ENCODE measurements around the gene RASAL1.

Gene RASAL1

DNA sequence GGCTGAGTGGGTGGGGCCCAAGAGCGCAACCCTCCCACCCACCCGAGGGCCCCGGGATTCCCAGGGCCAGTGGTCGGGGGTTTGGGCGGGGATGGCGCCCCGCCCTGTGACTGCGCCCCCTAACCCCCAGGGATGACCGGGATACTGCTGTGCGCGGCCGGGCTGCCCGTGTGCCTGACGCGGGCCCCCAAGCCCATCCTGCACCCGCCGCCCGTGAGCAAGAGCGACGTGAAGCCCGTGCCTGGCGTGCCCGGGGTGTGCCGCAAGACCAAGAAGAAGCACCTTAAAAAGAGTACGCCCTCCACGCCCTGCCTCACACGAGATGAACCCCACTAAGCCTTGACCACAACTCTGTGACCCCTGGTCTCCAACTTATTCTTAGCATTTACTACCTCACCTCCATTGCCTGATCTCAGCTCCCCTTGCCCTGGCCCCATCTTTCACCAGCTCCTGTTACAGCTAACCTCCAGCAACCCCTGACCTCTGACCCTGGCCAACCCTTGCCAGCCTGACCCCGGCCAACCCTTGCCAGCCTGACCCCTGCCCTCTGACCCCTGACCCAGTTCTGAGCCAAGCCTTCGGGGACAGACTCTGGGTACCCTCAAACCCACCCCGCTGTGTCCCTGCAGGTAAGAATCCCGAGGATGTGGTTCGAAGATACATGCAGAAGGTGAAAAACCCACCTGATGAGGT is 42.0 kb downstream of the RASAL1 start:
- DNase-seq: no peak

DNA sequence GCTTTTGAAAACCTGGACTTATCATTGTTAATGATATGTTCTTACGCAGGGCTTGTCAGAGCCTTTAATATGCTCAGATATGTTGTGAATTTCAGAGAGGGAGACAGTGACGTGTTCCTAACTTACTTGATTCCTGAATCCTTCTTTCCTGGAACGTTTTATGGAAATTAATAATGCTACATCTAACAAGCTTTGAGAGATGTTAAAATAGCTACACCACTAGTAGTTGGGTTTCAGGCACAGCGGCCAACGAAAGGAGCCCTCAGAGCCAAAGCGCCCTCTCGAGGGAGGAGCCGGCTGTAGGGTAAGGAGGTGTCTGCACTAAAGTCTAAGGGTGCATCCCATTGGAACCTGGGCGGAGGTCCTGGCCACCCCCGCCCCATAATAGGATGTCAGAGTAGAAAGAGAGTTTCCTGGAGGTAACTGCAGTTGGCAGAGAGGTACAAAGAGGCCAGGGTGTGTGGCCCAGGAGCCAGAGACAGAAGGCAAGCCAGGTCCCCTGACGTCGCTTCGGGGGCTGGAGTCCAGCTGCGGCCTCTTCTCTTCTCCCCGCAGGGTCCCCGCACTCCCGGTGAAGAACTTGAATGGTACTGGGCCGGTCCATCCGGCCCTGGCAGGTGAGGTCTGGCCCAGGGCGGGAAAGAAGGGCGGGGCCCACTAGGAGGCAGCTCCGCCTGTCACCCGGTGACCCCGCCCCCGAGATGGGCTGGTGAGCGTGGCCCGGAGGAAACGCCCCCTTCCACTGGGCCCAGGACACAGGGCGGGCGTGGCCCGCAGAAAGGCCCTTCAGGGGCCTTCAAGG is 42.8 kb downstream of the RASAL1 start:
- DNase-seq: no peak

DNA sequence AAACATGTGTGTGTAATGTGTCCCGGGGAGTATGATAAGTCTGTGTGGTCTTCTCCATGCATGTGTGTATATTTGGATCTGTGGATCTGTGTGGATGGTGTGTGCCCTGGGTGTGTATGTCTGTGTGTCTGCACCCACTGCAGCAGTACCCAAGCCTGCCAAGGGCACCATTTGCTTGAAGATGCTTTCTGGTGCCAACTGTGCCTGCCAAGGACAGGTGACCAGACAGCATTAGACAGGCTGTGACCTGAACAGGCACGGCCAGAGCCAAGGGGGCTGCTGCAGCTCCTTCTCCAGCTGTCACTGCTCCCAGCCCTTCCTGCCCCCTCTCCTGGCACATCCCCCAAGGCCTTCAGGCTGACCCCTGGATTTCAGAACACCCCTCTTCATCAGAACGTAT is 44.1 kb downstream of the RASAL1 start:
- no peak for DNase-seq

DNA sequence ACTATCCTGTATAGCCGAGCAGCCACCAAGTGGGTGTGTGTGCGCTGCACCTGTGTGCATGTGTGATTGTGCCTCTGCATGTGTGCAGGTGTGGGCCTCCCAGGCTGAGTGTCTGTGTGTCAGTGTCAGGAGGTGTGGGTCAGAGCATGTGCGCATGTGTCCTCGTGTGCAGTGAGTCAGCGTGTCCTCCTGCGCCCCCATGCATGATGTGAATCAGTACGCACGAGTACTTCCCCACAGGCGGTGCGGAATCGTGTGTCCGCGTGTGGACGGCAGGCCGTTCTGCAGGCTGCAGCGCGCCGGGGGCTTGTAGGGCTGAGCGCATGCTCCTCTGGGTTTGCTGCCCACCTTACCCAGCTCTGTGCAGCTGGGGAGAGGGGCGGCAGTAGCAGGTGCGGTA is 44.8 kb downstream of the RASAL1 start:
- DNase-seq: no peak

DNA sequence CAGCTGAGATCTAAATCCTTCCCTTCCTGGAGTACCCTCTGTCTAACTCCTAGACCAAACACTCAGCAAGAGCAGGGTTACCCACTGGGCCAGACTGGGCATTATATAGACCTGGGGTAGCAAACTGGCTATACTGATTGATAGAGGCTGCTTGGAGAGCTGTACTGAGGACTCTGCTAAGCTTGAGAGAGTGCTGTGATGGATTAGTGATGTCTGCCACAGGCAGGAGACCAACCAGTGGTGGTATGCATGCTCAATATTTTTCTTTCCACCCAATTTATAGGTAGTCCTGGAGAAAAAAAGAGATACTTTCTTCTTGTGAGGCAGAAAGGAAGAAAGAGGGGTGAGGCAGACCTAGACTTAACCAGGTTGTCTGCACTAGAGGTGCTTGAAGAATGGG is 45.7 kb downstream of the RASAL1 start:
- no peak for DNase-seq

DNA sequence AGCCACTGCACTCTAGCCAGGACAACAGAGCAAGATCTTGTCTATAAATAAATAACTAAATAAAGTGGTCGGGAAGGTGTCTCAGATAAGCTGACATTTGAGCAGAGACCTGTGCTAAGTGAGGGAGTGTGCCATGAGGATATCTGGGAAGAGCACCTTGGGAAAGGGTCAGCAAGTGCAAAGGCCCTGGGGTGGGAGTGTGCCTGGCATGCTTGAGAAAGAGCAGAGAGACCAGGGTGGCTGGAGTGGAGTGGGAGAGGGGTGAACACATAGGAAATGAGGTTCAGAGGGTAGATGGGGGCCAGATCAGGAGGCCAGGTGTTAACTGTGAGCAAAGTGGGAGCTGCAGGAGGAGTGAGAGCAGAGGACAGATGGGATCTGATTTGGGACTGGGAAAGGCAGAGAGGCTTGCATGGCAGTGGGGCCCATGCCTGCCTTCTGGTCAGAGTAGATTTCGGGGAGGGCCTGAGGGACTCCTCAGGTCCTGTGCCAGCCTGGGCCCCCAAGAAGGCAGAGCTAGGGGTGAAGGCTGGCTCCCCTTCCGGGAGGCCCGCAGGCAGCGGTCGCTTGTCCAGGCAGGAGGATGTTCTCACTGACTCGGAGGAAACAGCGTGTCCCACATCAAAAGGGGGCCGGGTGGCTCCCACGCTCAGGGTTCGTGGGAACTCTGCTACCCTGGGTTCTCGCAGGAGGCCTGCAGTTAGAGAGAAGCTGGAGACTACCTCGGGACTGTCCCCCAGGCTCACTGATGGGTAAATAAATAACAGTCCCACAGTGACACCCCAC is 46.4 kb downstream of the RASAL1 start:
- no peak for DNase-seq

DNA sequence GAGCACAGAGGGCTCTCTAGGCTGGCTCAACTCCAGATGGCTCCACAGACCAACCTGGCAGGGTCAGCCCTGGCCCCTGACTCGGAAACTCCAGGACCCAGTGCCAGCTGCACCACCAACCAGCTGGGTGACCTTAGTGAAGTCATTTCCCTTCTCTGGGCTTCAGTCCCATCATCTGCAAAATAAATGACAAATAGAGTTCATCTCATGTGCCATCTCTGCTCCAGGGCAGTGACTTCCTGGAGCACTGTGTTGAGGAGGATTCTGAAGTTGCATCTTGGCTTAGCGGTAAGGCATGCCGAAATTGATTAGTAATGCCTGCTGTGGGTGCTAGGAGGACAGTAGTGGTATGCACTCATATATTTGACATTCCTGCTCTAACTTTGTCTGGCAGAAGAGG is 47.5 kb downstream of the RASAL1 start:
- DNase-seq: no peak

DNA sequence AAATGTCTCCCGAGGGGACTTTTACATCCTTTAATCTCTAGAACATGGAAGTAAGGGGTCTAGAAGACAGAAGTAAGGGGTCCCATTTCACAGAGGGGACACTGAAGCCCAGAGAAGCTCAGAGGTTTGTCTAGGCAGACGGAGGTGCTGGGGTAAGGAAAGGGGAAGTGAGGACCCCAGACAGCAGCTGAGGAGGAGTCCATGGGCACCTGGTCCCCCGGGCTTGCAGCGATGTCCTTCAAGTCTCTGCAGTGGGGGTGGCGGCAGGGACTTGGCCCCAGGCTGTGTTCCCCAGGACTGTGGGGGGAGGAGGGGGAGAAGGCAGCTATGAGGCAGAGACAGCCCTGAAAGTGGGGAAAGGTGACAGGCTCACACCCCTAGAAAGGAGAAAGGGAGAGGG is 48.4 kb downstream of the RASAL1 start:
- DNase-seq: no peak

DNA sequence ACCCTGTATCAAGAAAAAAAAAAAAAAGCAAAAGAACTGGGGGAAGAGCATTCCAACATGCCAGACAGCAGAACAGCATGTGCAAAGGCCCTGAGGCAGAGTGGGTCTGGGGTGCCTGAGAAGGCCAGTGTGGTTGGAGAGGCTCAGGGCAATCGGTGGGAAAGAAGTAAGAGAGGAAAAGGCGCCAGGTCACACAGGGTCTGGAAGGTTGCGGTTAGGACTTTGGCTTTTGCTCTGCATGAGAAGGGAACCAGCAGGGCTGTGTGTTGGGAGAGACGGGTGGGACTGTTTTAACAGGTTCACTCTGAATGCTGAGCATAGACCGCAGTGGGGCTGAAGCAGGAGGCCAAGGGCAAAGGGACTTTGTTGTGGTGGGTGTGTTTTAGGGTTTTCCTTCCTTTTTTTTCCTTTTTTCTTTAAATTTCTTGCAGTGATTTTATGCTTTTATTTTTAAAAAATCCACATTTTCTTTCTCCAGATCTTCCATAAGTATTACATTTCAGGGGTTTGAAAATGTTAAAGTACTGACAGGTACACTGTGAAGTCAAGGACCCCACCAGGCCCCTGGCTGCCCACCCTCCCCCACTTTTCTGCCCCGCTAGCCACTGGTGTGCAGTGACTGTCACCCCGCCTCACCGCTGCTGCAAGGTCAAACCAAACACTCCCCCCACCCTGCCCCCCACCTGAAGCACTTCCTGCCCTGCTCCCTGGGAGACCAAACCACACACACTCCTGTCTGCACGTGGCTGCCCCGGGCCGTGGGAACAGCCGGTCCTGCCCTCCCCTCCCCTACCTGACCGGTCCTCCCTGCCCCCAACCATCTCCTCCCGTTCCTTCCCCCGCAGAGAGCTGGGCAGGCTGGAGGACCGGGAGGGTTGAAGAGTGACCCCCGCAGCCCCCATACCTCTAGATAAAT is 49.1 kb downstream of the RASAL1 start:
- no peak for DNase-seq

DNA sequence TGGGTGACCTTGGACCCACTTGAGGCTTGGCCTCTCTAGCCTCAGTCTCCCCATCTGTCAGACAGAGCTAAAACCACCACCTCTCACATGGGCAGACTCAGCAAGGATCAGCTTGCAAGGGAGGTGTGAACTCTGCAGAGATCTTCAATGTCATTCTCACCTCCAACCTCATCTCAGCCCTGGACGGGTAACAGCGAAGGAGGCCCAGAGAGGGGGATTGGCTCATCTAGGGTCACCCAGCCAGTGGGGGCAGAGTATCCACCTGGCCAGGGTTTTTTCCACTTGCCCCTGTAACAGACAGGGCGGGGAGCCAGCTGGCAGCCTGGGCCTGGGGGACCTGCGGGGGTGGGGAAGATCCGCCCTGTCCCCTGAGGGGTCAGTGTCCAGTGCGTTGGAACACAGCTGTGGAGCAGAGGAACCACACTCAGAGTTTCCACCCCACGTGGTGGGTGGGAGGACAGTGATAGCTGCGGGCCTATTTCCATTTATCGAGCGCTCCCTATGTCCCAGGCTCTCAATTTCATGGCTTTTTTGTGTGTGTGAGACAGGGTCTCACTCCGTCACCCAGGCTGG is 51.6 kb downstream of the RASAL1 start:
- DNase-seq: no peak

DNA sequence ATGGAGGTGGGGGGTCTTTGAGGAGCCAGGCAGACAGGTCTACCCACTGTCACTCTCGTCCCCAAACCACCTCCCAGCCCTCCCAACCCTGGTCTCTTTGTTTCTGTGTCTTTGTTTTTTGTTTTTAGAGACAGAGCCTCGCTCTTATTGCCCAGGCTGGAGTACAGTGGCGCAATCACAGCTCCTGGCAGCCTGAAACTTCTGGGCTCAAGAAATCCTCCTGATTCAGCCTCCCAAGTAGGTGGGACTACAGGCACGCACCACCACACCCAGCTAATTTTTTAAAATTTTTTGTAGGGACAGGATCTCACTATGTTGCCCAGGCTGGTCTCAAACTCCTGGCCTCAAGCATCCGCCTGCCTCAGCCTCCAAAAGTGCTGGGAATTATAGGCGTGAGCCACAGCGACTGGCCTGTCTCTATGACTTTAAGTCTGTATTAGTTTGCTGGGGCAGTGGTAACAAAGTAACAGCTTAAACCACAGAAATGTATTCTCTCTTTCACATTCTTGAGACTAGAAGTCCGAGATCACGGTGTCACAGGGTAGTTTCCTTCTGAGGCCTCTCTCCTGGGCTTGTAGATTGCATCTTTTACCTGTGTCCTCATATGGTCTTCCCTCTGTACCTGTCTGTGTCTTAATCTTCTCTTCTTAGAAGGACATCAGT is 52.9 kb downstream of the RASAL1 start:
- no peak for DNase-seq

DNA sequence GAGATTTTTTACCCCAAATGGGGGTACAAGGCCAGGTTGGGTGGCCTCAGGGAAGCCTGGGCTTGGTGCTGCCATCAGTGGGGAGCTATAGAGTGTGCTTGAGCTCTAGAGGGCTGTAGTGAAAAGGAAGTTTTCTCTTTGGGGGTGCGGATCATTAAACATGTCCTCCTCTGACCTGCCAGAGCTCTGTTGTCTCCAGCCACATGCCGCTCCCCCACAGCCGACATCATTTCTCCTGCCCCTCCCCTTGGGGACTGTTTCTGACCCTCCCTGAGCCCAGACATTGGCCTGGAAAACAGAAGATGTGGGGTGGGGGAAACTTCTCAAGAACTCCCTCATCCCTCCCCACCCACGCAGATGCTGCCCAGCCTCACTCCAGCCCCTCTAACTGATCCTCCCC is 53.7 kb downstream of the RASAL1 start:
- no peak for DNase-seq

DNA sequence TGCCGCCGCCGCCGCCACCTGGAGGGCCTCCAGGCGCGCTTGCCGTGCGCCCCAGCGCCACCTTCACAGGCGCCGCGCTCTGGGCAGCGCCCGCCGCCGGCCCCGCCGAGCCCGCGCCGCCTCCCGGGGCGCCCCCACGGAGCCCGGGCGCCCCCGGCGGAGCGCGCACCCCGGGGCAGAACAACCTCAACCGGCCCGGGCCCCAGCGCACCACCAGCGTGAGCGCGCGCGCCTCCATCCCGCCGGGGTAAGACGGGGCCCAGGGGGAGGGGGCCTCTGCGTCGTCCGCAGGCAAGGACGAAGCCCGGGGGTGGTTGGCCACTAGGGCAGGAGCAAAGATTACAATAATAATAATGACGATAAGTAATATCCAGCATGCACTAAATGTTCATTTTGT is 57.7 kb downstream of the RASAL1 start:
- no peak for DNase-seq

DNA sequence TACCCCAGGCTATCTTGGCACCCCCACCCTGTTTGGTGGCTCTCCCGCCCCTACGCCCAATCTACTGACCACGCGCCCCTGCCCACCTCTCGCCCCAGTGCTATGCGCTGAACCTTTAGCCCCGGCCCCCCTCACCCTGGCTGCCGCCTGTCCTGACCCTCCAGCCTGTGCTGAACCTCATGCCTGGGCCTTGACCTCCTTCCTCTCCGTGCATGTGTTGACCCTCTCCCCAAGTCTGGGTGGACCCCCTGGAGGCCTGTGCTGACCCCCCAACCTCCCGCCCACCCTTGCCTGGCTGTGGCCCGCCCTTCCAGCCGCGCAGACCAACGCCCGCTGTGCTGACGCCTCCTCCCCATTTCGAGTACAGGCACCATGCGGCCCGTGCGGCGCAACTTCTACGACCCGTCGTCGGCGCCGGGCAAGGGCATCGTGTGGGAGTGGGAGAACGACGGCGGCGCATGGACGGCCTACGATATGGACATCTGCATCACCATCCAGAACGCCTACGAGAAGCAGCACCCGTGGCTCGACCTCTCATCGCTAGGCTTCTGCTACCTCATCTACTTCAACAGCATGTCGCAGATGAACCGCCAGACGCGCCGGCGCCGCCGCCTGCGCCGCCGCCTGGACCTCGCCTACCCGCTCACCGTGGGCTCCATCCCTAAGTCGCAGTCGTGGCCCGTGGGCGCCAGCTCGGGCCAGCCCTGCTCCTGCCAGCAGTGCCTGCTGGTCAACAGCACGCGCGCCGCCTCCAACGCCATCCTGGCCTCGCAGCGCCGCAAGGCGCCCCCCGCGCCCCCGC is 58.3 kb downstream of the RASAL1 start:
- no peak for DNase-seq

DNA sequence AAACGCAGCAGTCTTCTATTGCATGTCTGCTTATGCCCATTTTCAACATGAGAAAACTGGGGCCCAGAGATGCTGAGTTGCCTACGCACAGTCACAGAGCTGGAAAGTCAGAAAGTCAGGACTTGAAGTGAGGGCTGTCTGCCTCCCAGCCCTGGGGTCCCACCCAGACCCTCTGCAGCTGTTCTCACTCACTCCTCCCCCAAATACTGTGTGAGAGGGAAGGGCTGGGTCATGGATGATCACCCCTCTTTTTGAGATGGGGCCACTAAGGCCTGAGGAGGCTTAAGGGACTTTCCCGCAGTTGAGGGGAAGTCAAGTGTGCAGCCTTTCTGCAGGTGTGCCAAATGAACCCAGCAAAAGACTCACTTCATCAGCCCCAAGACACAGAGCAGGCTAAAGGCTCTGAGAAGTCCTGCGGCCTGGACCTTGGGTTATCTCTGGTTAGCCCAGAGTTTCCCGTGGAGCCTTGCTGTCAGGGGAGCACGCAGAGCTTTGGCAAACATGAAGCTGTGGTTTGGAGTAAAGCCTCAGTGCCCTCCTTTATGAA is 60.4 kb downstream of the RASAL1 start:
- no peak for DNase-seq

DNA sequence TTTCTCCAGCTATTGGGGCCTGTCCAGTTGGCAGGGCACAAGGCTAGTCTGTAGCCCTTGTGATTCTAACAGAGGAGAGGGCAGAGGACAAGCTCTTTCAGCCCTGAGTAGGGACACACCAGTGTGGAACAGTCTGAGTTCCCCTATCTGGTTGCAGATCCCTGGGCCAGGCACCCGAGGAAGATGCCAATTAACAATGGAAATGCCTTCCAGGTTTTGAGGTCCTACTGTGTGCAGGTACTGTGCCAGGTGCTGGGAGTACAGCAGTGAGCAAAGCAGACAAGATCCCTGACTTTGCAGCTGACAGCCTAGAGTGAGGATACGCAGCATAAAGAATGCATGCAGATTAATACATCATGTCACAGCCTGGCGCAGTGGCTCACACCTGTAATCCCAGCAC is 62.0 kb downstream of the RASAL1 start:
- DNase-seq: no peak

DNA sequence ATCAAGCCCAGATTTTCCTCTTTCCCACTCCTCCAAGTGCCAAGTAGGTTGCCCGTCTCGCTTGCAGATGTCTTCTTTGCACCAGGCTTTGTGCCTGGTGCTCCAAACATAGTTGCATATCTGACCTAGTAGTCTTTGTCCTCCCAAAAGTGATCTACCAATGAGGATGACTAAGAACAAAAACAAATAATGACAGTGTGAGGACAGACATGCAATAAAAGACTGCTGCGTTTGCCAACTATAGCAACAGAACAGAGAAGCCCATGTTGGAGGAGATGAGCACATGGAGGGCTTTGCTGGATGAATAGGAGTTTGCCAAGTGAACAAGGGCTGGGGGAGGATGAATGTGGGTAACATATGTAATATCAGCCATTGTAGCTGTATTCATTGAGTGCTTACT is 63.4 kb downstream of the RASAL1 start:
- no peak for DNase-seq

DNA sequence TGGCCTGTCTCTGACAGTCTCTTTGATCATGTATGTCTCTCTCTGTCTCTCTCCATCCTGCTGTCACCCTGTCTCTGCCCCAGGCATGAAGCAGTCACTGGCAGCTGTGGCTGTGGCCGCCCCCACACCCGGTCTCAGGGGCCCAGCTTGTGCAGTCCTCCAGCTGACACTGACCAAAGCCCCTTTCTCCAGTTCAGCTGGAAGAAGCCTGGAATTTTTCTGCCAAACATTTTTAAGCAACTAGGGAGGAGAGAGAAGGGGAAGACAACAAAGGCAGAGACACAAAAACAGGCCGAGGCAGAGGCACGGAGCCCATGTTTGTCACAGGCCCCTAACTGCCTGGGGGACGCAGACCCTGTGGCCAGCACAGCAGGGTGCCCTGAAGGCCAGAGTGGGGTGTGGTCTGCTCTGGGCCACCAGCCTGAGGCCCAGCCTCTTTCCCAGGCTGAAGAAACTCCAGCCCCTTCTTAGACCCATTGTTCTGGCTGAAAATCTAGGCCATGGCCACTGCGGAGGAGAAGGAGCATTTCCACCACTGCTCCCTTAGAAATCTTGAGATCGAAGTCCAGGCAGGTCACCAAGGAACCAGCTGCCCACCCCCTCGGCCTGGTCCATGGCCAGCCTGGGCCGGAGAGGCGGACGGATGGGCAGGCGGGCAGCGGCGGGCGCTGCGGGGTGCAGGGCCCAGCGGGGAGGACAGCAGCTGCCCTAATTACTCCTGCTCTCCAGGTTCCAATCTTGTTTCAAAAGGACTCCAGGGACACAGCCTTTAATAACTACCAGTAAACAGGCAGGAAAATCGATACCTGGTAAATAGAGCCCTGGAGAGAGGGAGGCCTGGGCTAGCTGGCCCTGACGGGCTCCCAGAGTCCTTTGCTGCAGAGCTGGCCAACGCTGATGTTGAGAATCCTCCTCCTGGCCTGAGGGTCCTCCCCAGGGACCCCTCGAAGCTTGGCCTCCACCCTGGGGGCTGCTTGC is 64.1 kb downstream of the RASAL1 start:
- DNase-seq: peak; percentile 33

Data from NCI-H2081 treated with DMSO at 0.1 percent for 48 hours (cell line).